ENCODE measurements around the gene PDS5A.
"Not testable (repeated sequence)": the region's sequence is repeated elsewhere in the genome, so short reads cannot be mapped to it uniquely, and the experiment has no call there.

The PDS5A gene

DNA sequence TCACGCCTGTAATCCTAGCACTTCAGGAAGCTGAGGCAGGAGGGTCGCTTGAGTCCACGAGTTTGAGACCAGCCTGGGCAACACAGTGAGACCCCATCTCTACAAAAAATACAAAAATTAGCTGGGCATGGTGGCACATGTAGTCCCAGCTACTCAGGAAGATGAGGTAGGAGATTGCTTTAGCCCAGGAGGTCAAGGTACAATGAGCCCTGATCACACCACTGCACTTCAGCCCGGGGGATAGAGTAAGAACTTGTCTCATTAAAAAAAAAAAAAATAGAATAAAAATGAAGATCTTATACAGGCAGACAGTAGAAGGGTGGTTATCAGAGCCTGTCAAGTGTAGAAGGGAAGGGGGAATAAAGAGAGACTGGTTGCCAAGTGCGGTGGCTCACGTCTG is 116.9 kb downstream of the PDS5A start:
- TF ChIP-seq, protein P1, sequence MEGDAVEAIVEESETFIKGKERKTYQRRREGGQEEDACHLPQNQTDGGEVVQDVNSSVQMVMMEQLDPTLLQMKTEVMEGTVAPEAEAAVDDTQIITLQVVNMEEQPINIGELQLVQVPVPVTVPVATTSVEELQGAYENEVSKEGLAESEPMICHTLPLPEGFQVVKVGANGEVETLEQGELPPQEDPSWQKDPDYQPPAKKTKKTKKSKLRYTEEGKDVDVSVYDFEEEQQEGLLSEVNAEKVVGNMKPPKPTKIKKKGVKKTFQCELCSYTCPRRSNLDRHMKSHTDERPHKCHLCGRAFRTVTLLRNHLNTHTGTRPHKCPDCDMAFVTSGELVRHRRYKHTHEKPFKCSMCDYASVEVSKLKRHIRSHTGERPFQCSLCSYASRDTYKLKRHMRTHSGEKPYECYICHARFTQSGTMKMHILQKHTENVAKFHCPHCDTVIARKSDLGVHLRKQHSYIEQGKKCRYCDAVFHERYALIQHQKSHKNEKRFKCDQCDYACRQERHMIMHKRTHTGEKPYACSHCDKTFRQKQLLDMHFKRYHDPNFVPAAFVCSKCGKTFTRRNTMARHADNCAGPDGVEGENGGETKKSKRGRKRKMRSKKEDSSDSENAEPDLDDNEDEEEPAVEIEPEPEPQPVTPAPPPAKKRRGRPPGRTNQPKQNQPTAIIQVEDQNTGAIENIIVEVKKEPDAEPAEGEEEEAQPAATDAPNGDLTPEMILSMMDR (IDR thresholded peaks at IDR 0.05; ENCODE audit: low read depth, low read length) = no peak
- DNase-seq (ENCODE audit: low read depth, low spot score) = no peak
- no peak overlapping the region for H3K4me3 ChIP-seq (ENCODE audit: low read depth, low read length)
- in situ Hi-C loops (cut with HindIII; ENCODE audit: low sequenced_read_pairs) = no loop called here

DNA sequence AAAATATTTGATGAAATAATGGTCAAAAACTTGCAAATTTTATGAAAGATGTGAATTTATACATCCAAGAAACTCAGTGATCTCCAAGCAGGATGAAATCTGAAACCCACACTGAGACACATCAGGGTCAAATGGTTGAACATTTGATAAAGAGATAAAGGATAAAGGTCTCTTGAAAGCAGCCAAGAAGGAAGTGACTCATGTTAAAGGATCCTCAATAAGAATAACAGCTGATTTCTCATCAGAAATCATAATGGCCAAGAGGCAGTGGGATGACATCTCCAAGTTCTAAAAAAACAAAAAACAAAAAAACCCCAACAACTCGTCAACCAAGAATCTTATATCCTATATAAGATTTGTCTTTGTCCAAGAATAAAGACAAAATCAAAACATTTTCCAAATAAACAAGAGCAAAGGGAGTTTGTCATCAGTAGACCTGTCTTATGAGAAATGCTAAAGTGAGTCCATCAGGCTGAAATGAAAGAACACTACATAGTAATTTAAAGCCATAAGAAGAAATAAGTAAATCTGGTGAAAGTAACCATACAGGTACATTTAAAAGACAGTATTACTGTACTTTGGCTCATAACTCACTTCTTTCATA is 121.7 kb downstream of the PDS5A start:
- TF ChIP-seq, protein P1 (IDR thresholded peaks at IDR 0.05; ENCODE audit: low read depth, low read length) = no peak
- in situ Hi-C loops (cut with HindIII; ENCODE audit: low sequenced_read_pairs) = no loop called here
- no peak overlapping the region for H3K4me3 ChIP-seq (ENCODE audit: low read depth, low read length)
- DNase-seq (ENCODE audit: low read depth, low spot score) = peak; percentile 33

DNA sequence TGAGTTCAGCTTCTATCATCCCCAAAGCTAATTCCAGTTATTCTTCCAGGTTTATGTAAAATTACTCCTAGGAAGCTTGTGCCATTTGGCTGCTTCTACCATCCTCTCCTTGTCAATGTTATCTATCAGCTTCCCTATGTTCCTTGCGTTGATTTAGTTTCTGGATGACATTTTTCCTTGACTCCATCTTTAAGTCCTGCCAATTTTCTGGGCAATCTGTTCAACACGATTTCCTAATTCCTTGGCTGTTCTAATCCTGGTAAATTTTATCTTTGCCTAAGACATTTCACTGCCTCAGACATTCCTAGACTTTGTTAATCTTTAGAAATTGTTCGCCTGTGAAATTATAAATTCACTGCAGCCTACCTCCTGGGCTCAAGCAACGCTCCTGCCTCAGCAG is 125.1 kb downstream of the PDS5A start:
- H3K4me3 ChIP-seq (ENCODE audit: low read depth, low read length) = no peak overlapping the region
- in situ Hi-C loops (cut with HindIII; ENCODE audit: low sequenced_read_pairs) = no loop called here
- TF ChIP-seq, protein P1 (IDR thresholded peaks at IDR 0.05; ENCODE audit: low read depth, low read length) = no peak
- no peak for DNase-seq (ENCODE audit: low read depth, low spot score)

DNA sequence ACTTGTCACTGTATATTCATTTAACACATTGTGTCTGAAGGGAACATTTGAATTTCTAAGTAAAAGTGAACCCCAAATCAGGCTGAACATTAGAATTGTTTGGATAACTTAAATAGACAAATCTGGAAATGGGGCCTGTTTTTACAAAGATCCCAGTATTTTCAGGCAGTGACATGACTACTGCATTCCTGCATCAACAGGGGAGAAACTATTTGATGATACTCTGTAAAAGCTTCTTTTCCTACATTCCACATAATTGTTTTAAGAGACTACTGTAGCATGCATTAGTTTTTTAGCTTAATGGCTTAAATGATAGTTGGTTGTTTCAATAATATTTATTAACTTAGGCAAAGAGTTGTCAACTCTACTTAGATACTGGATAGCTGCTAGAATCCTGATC is 127.0 kb downstream of the PDS5A start:
- TF ChIP-seq, protein P1 (IDR thresholded peaks at IDR 0.05; ENCODE audit: low read depth, low read length) = no peak
- in situ Hi-C loops (cut with HindIII; ENCODE audit: low sequenced_read_pairs) = no loop called here
- DNase-seq (ENCODE audit: low read depth, low spot score) = no peak
- no peak overlapping the region for H3K4me3 ChIP-seq (ENCODE audit: low read depth, low read length)

DNA sequence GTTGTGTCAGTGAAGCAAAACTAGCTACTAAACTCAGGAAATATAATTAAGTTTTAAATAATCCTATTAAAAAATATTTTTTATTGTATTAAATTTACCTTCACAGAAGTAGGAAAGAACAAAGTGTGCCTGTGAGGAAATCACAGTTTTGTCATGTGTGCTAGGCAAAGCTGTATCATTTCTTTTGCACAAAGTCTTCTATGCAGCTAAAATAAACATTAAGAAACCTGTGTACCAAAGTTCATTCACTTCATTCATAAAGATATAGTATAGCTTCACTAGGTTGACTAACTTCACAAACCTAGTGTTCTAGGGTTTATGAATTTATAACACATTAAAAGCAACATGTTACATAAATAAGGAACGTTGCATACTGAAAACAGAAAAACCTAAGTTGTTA is 131.0 kb downstream of the PDS5A start:
- no peak for DNase-seq (ENCODE audit: low read depth, low spot score)
- TF ChIP-seq, protein P1 (IDR thresholded peaks at IDR 0.05; ENCODE audit: low read depth, low read length) = no peak
- H3K4me3 ChIP-seq (ENCODE audit: low read depth, low read length) = no peak overlapping the region
- in situ Hi-C loops (cut with HindIII; ENCODE audit: low sequenced_read_pairs) = no loop called here

DNA sequence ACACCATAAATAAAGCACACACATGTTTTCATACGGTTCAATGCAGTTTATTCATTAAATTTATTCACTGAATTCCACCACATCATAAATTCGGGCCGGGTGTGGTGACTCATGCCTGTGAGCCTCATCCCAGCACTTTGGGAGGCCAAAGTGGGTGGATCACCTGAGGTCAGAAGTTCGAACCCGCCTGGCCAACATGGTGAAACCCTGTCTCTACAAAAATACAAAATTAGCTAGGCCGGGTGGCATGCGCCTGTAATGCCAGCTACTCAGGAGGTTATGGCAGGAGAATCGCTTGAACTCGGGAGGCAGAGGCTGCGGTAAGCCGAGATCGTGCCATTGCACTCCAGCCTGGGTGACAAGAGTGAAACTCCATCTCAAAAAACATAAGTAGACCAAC is 131.6 kb downstream of the PDS5A start:
- TF ChIP-seq, protein P1 (IDR thresholded peaks at IDR 0.05; ENCODE audit: low read depth, low read length) = no peak
- DNase-seq (ENCODE audit: low read depth, low spot score) = peak; percentile 20
- no peak overlapping the region for H3K4me3 ChIP-seq (ENCODE audit: low read depth, low read length)
- in situ Hi-C loops (cut with HindIII; ENCODE audit: low sequenced_read_pairs) = no loop called here

DNA sequence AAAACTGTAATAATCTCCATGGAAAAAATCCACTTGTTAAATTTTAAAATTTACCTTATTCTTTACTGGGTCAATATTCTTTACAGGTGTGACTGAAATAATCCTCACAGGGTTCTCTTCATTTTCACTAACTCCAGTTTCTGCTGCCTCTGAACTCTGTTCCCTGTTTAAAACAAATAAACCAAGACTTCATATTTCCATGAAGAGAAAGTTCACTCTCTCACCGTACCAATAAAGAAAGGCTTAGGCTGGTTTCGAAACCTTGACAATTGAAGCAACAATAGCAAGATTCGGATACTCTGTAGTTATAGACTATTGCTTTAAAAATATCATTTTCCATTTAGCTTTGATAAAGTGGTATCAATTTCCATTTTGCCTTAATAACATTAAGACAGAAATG is 135.8 kb downstream of the PDS5A start:
- TF ChIP-seq, protein P1 (IDR thresholded peaks at IDR 0.05; ENCODE audit: low read depth, low read length) = no peak
- H3K4me3 ChIP-seq (ENCODE audit: low read depth, low read length) = no peak overlapping the region
- in situ Hi-C loops (cut with HindIII; ENCODE audit: low sequenced_read_pairs) = no loop called here
- DNase-seq (ENCODE audit: low read depth, low spot score) = no peak

DNA sequence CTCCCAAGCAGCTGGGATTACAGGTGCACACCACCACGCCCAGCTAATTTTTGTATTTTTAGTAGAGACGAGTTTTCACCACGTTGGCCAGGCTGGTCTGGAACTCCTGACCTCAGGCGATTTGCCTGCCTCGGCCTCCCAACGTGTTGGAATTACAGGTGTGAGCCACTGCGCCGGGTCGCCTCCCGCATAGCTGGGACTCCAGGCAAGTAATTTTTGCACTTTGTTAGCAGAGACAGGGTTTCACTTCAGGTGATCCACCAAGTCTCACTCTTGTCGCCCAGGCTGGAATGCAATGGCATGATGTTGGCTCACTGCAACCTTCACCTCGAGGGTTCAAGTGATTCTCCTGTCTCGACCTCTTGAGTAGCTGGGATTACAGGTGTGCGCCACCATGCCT is 137.2 kb downstream of the PDS5A start:
- DNase-seq (ENCODE audit: low read depth, low spot score); in situ Hi-C loops (cut with HindIII; ENCODE audit: low sequenced_read_pairs); H3K4me3 ChIP-seq (ENCODE audit: low read depth, low read length): not testable (repeated sequence)

All from astrocyte of the spinal cord (primary cell).